HG03378 (cell line): ENCODE data around the gene WTAP.
"Not testable (repeated sequence)": the region's sequence is repeated elsewhere in the genome, so short reads cannot be mapped to it uniquely, and the experiment has no call there.

Experiments
- ATAC-seq: cut with Tn5 transposase; IDR thresholded peaks from one replicate; pipeline ENCODE4 v1.9.1; 2021; ENCODE audit warnings: mild to moderate bottlenecking, moderate library complexity; ENCODE audit not compliant: unreplicated experiment

The WTAP gene

DNA sequence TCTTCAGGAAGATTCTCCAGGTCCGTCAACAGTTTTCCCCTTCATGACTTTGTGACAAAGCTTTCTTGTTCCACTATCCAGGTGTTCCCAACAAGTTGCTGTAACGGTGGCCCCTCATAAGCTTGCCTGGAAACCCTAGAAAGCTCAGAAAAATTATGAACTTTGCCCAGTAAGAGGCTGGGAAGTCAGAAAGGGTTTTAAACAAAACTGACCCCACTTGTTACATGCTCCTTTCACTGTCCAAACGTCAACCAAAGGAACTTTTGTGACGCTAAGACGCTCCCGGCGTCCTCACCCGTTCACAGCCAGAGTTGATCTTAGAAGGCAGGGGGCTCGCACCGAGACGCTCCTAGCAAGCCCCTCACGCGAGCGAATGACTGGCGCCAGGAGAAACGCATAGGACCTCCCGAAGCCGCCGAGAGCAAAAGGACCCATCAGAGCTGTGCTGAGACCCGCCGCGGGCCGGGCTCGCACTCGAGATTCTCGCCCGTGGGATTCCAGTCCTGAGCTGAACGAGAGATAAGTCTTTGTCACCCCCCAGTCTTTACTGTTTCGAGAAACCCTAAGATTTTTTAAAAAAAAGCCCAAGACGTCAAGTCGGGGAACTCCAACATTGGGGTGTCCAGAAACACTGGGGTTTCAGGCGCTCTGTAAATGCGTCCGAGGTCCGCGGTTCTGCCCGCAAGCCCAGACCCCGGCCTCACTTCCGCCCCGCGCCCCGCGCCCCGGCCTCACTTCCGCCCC is 34.0 kb downstream of the WTAP start:
- ATAC-seq, result no peak

DNA sequence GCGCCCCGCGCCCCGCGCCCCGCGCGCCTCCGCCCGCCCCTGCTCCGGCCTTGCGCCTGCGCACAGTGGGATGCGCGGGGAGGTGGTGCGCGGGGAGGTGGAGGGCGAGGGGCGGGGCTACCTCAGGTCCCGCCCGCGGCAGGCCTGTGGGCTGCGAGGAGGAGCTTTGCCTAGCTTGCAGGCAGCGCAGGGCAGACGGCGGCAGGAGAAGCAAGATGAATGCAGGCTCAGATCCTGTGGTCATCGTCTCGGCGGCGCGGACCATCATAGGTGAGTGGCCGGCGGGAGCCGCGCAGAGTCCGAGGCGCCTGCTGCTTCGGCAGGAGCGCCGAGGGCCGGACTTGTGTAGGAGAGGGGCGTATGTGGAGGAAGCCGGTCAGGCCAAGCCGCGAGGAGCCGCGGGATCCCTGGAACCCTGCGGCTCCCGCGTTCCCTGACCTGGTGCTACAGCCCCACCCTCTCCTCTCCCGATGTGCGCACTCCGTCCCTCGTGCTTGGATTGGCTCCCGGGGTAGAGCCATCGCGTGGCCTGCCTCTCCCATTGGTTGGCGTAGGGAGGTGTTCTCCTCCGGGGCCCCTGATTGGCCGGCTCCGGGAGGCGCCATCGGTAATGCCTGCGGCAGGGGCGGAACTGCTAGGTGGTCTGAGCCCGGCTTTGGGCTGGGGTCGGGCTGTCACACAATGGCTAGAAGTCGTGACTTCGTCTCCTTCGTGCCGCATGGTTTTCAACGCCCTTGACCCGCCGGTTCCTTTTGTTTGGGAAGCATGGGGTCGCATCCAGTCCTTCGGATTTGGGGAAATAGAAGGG is 34.8 kb downstream of the WTAP start, which contains the start of gene ACAT2:
Gene ACAT2, plus strand, starts transcription at position 173 of the 808 bp plus-strand sequence. Its CDS starts 43 bp downstream, at position 216.
- peak; percentile 96 for ATAC-seq

GRCh38 chr6:159762681-159763293 is 35.5 kb downstream of the WTAP start:
- ATAC-seq, result peak; percentile 17

GRCh38 chr6:159766906-159767305 is 39.6 kb downstream of the WTAP start:
- no peak for ATAC-seq

DNA sequence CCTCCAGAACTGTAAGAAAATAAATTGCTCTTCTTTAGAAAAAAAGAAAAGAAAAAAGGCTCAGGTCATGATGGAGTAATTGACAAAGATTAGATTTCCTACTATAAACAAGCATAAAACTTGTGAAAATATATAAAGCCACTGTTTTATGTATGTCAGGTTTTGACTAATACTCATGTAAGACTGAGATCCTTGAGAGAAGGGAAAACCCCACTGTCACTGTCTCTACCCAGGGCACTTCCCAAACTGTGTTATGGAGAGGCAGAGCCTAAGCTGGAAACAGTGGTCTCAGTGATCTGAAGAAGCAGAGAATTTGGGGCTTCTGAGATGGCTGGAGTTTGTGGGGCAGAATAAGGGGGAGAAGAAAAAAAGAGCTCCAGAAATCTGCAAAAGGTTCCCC is 42.2 kb downstream of the WTAP start:
- ATAC-seq, result no peak

- no peak for ATAC-seq
Measured at GRCh38 chr6:159772196-159772595, 44.9 kb downstream of the WTAP start.

DNA sequence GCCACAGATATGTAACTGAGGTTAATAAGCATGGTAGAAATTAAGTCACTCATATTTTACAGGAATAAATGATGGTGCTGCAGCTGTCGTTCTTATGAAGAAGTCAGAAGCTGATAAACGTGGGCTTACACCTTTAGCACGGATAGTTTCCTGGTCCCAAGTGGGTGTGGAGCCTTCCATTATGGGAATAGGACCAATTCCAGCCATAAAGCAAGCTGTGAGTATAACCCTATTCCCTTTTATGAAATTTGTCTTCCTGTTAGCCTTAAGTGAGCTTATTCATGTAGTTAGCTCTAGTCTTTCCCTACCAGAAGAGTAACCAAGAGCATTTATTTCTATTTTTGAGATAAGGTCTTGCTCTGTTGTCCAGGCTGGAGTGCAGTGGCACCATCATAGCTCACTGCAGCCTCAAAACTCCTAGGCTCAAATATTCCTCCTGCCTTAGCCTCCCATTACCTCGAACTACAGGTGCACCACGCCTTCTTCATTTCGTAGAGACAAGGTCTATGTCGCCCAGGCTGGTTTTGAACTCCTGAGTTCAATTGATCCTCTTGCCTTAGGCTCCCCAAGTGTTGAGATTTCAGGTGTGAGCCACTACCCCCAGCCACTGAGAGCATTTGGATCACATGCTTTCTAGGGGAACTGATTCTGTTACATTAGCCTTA is 50.1 kb downstream of the WTAP start:
- no peak for ATAC-seq

- ATAC-seq, result no peak
Measured at GRCh38 chr6:159778131-159778530, 50.8 kb downstream of the WTAP start.

DNA sequence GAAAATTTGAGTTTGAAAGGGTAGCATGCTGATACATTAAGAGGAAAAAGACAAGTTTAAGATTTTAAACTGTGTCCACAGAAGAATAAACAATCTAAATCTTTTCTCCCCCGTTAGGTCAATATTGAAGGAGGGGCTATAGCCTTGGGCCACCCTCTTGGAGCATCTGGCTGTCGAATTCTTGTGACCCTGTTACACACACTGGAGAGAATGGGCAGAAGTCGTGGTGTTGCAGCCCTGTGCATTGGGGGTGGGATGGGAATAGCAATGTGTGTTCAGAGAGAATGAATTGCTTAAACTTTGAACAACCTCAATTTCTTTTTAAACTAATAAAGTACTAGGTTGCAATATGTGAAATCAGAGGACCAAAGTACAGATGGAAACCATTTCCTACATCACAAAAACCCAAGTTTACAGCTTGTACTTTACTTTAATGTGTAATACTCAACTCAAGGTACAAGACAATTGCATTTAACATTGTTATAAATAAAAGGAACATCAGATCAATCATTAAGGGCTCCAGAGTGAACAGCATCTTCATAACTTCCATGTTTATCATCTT is 51.3 kb downstream of the WTAP start:
- ATAC-seq, result no peak

- ATAC-seq, result no peak
Measured at GRCh38 chr6:159788276-159788675, 61.0 kb downstream of the WTAP start.

DNA sequence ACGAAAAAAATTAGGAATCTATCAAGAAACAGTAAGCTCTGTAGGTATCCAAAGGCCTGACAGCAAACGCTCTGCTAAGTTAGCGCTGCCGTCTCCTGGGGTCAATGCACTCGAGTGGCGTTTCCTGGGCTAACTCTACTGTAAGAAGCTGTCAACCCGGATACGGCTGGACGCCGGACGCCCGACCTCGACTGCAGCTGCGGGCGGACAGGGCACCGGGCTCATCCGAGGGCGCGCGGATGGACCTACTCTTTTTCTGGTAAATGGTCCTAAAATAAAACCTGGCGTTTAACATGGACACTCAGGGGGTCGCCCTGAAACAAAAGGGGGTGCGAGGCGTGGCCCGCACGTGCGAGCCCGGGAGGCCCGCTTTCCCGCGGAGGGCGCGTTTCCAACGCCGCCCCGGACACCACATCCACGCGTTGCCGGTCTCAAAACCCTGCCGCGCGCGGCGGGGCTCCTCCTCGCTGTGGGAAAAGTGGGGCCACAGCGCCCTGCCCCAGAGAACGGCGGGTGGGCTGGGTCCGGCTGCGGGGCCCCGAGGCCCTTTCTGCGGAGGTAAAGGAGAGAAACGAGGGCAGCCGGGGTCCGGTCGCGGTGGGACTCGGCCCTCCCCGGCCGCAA is 61.6 kb downstream of the WTAP start:
- no peak for ATAC-seq

- ATAC-seq, result peak; percentile 68
Measured at GRCh38 chr6:159789377-159790148, 62.3 kb downstream of the WTAP start, which contains the start of gene TCP1. TSS of gene TCP1 (minus strand) at chr6:159789602. CDS start at chr6:159789468, 134 bp downstream.

DNA sequence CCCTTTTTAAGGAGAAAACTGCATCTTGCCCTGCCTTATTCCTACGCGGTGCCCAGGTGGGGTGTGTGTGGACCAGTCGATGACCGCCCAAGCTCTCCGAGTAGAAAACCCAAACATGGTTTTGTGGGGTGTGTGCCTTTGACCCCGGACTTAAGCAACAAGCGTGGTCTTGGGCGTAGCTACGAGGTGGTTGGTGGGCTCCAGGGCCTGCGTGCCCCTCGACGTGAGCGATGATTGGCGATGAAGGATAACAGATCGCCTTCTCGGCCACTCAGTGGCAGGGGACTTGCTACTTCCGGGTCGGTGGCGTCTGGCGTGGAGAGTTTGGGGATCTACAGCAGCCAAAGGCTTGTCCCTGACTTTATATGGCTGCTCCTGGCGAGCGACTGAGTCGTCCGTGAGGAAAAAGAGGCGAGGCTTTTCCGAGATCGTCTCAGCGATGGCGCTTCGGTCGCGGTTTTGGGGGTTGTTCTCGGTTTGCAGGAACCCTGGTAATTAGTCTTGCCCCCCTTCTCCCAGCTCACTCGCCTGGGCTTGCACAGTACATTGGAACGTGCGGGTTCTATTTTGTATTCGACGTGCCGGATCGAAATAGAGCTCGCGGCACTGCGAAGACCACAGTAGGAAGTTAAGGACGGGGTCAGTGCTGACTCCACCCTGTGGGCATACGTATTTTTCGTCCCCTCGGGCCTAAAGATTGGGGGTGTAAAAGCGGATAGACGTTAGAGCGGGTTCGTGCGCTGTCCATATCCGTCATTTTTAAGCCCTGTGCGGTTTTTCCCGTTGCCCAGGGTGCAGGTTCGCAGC is 63.0 kb downstream of the WTAP start, which contains the start of gene MRPL18:
Gene MRPL18, plus strand, starts transcription at position 319 of the 807 bp plus-strand sequence. Its CDS starts 121 bp downstream, at position 440.
- peak; percentile 85 for ATAC-seq

- ATAC-seq, result no peak
Measured at GRCh38 chr6:159790956-159791598, 63.8 kb downstream of the WTAP start.

DNA sequence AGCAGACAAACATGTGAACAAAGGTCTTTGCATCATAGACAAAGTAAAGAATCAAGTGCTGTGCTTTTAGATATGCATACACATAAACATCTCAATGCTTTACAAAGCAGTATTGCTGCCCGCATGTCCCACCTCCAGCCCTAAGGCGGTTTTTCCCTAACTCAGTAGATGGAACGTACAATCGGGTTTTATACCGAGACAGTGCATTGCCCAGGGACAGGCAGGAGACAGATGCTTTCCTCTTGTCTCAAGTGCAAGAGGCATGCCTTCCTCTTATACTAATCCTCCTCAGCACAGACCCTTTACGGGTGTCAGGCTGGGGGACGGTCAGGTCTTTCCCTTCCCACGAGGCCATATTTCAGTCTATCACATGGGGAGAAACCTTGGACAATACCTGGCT is 67.7 kb downstream of the WTAP start:
- ATAC-seq, result not testable (repeated sequence)

DNA sequence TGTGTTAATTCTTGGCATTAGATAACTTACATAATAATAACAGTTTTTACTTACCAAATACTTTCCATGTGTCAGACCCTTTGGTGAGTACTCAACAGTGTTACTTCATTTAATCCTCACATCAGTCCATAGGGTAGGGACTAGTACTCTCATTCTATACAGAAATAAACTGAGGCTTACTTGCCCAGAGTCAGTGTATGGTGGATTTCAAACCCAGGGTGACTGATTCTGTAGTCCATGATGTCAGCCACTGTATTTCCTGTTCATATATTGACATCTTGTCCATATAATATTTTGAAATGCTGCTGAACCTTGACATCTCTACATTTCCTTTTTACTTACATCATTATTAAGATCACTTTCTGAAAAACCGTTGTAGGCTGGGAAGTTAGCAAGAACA is 70.2 kb downstream of the WTAP start:
- ATAC-seq, result no peak

- no peak for ATAC-seq
Measured at GRCh38 chr6:159800141-159800865, 73.0 kb downstream of the WTAP start, which contains the start of gene PNLDC1. TSS of gene PNLDC1 (plus strand) at chr6:159800276. CDS start at chr6:159800308, 32 bp downstream.
